Upper lobe of left lung (tissue), 4 donors: ENCODE data around the gene TRAP1.

Experiments
- CTCF ChIP-seq, 6 experiments: fragments of 450-650 bp in 4 of 6; fragments of 200-600 bp in 2 of 6; sonication (generic) in 2 of 6; IDR thresholded peaks; one replicate each; pipeline ENCODE4 v1.5.1; 2016 to 2019; ENCODE audit warnings: antibody characterized with exemption in 6 of 6
- POLR2A ChIP-seq, 4 donors: fragments of 450-650 bp; IDR thresholded peaks; one replicate each; pipeline ENCODE4 v1.5.1; 2016 to 2017; ENCODE audit warnings: antibody characterized with exemption in 4 of 4, mild to moderate bottlenecking in 2 of 4

DNA sequence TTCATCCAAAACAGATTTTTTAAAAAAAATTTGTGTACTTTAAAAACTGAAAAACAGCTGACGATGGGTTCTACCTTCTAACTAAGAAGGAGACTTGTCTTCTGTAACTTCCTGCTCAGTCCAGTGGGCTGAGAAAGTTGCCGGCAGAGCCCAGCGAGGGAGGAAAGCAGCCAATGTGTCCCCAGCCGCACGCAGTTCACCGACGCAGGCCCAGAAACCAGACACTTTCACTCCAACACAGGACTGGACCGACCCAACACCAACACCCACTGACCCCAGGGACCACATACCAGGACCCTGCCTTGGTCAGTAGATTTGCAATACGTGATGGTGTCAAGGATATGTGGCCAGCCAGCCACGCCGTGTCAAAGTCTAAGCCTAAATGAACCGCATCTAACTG, 25.6 kb downstream of the TRAP1 start:
- TF ChIP-seq CTCF (IDR thresholded peaks at IDR 0.05), result no peak
- TF ChIP-seq POLR2A (IDR thresholded peaks at IDR 0.05), result no peak
